Measurements from ENCODE around the gene EVX2. TPM values are rescaled to one million over a fixed set of nuclear protein-coding genes. Genes with fewer than 3 reads are reported as not detected.

The EVX2 gene
- total RNA-seq, 1 donor from 2014 or later = not detected

GRCh38 chr2:176122052-176122682 lies 38.4 kb upstream of the EVX2 start:
- no peak for DNase-seq (ENCODE audit: low spot score)

GRCh38 chr2:176121190-176122051 lies 37.7 kb upstream of the EVX2 start:
- no peak for DNase-seq (ENCODE audit: low spot score)

- no peak for DNase-seq (ENCODE audit: low spot score)
Observed at GRCh38 chr2:176120364-176121189, 36.8 kb upstream of the EVX2 start.

GRCh38 chr2:176118601-176119339 lies 35.0 kb upstream of the EVX2 start:
- no peak for DNase-seq (ENCODE audit: low spot score)

- DNase-seq (ENCODE audit: low spot score) = no peak
Observed at GRCh38 chr2:176117823-176118371, 34.1 kb upstream of the EVX2 start.

- no peak for DNase-seq (ENCODE audit: low spot score)
Observed at GRCh38 chr2:176117162-176117822, 33.5 kb upstream of the EVX2 start.

GRCh38 chr2:176115883-176116813 lies 32.4 kb upstream of the EVX2 start, which contains the start of gene HOXD10:
TSS of gene HOXD10 (plus strand) at chr2:176116778. CDS start at chr2:176116834, 56 bp downstream.
- DNase-seq (ENCODE audit: low spot score) = peak; percentile 79

- DNase-seq (ENCODE audit: low spot score) = no peak
Observed at GRCh38 chr2:176114930-176115625, 31.3 kb upstream of the EVX2 start.

- DNase-seq (ENCODE audit: low spot score) = peak; percentile 37
Observed at GRCh38 chr2:176114120-176114929, 30.6 kb upstream of the EVX2 start.

GRCh38 chr2:176112375-176113302 lies 28.9 kb upstream of the EVX2 start:
- DNase-seq (ENCODE audit: low spot score) = peak; percentile 31

GRCh38 chr2:176111846-176112374 lies 28.1 kb upstream of the EVX2 start:
- DNase-seq (ENCODE audit: low spot score) = no peak

GRCh38 chr2:176111309-176111663 lies 27.5 kb upstream of the EVX2 start:
- no peak for DNase-seq (ENCODE audit: low spot score)

GRCh38 chr2:176110415-176111308 lies 26.9 kb upstream of the EVX2 start:
- no peak for DNase-seq (ENCODE audit: low spot score)

GRCh38 chr2:176109946-176110345 lies 26.2 kb upstream of the EVX2 start:
- no peak for DNase-seq (ENCODE audit: low spot score)

GRCh38 chr2:176109192-176109901 lies 25.6 kb upstream of the EVX2 start:
- DNase-seq (ENCODE audit: low spot score) = peak; percentile 26

Measured in ureter (tissue), 1 donor.